ENCODE results near the gene SERGEF.

Gene SERGEF

GRCh38 chr11:17747131-17747955 lies 265.5 kb downstream of the SERGEF start:
- TF ChIP-seq CTCF (conservative IDR thresholded peaks at IDR 0.05) = no peak
- no peak overlapping the region for H3K27ac ChIP-seq

GRCh38 chr11:17746096-17746495 lies 266.8 kb downstream of the SERGEF start:
- H3K27ac ChIP-seq = no peak overlapping the region
- no peak for TF ChIP-seq CTCF (conservative IDR thresholded peaks at IDR 0.05)

GRCh38 chr11:17745023-17745772 lies 267.6 kb downstream of the SERGEF start:
- no peak overlapping the region for H3K27ac ChIP-seq
- TF ChIP-seq CTCF (conservative IDR thresholded peaks at IDR 0.05) = no peak

- no peak for TF ChIP-seq CTCF (conservative IDR thresholded peaks at IDR 0.05)
Observed at GRCh38 chr11:17744151-17744940, 268.5 kb downstream of the SERGEF start.

GRCh38 chr11:17743808-17744119 lies 269.1 kb downstream of the SERGEF start:
- TF ChIP-seq CTCF (conservative IDR thresholded peaks at IDR 0.05) = no peak
- H3K27ac ChIP-seq = no peak overlapping the region

More at GRCh38 chr11:17744151-17744940, 268.5 kb downstream of the SERGEF start:
- no peak overlapping the region for H3K27ac ChIP-seq

- no peak for TF ChIP-seq CTCF (conservative IDR thresholded peaks at IDR 0.05)
Observed at GRCh38 chr11:17743026-17743807, 269.6 kb downstream of the SERGEF start.

More at GRCh38 chr11:17743026-17743807, 269.6 kb downstream of the SERGEF start:
- H3K27ac ChIP-seq = no peak overlapping the region

Measured in VCaP (cell line).